ENCODE results near the gene ERC1.

ERC1 gene

GRCh38 chr12:1539135-1539534 lies 548.1 kb downstream of the ERC1 start:
- no peak overlapping the region for H3K4me3 ChIP-seq
- H3K27me3 ChIP-seq, result 0 out of 2 replicates have a peak, but pooled peaks cover 4% of the 10 kb centered on the region
- peaks cover 8% of the 10 kb centered on the region for H4K20me1 ChIP-seq
- peaks cover 18% of the 10 kb centered on the region for H3K4me1 ChIP-seq
- H3K9ac ChIP-seq, result no peak overlapping the region
- no peak overlapping the region for H3K27ac ChIP-seq
- H3K9me3 ChIP-seq, result no peaks in the 10 kb centered on the region
- no peaks in the 10 kb centered on the region for H3K36me3 ChIP-seq
- TF ChIP-seq Cebpa-rat (IDR thresholded peaks at IDR 0.05), result no peak
- H3K4me2 ChIP-seq, result no peak overlapping the region

DNA sequence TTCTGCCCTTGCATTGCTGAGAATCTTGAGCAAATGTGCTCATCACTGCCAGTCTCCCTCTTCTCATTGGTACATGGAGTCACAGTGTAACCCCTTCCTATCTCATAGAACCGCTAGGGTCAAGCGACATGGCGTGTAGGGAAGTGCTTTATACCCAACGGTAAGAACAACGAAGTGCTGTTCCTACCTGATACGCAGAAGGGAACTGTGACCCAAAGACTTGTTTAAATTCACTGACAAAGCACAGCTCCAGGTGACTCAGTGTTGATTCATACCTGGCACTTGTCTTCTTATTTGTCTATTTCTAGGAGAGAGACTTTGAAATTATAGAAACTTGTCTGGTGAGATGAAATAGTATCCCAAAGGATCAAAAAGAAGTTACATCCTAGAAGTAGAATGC lies 549.7 kb downstream of the ERC1 start:
- H3K9ac ChIP-seq, result no peak overlapping the region
- no peak overlapping the region for H3K4me2 ChIP-seq
- no peaks in the 10 kb centered on the region for H3K27me3 ChIP-seq
- H3K27ac ChIP-seq, result no peak overlapping the region
- no peaks in the 10 kb centered on the region for H4K20me1 ChIP-seq
- H3K4me1 ChIP-seq, result peaks cover 8% of the 10 kb centered on the region
- TF ChIP-seq Cebpa-rat (IDR thresholded peaks at IDR 0.05), result no peak
- no peaks in the 10 kb centered on the region for H3K36me3 ChIP-seq
- no peaks in the 10 kb centered on the region for H3K9me3 ChIP-seq
- no peak overlapping the region for H3K4me3 ChIP-seq

- no peak overlapping the region for H3K27ac ChIP-seq
- H4K20me1 ChIP-seq, result no peaks in the 10 kb centered on the region
- no peaks in the 10 kb centered on the region for H3K27me3 ChIP-seq
- H3K9ac ChIP-seq, result no peak overlapping the region
- H3K4me3 ChIP-seq, result no peak overlapping the region
- H3K4me1 ChIP-seq, result peaks cover 6% of the 10 kb centered on the region; the same call in 1 of the 2 replicates
- H3K36me3 ChIP-seq, result no peaks in the 10 kb centered on the region
- H3K9me3 ChIP-seq, result no peaks in the 10 kb centered on the region
- no peak overlapping the region for H3K4me2 ChIP-seq
- TF ChIP-seq Cebpa-rat (IDR thresholded peaks at IDR 0.05), result no peak
These were observed 551.6 kb downstream of the ERC1 start for GRCh38 chr12:1542599-1542998.

DNA sequence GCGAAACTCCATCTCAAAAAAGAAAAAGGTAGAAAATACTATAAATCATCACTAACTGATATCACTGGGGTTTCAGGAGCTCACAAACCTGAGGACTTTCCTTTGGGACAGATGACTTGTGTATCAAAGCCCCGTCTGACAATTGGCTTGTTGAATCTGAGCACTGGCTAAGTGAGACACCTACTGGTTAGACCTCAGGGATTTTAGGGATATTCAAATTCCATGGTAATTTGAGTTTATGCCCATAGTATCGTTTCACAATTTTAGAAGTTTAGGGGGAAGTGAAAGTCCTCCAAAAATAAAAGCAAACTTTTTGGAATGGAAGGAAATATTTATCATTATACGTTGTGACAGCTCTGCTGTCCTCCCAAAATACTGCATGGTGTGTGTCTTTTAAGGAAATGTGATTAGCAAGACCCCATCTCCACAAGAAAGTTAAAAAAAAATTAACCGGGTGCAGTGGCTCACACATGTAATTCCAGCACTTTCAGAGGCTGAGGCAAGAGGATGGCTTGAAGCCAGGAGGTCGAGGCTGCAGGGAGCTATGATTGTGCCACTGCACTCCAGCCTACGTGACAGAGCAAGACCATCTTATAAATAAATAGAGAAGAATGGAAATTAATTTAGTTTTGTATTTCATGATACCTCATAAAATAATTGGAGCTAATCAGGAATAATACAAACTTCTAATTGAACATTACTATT lies 554.1 kb downstream of the ERC1 start:
- H3K27ac ChIP-seq, result no peak overlapping the region
- H3K4me2 ChIP-seq, result 0 out of 2 replicates have a peak overlapping the region, but pooled peaks have one; percentile 11
- TF ChIP-seq Cebpa-rat (IDR thresholded peaks at IDR 0.05), result no peak

More for the DNA sequence above, 554.1 kb downstream of the ERC1 start:
- Histone ChIP-seq H3K4me1 (peaks cover 6% of the 10 kb centered on the region; the same call in 1 of the 2 replicates), H4K20me1 (no peaks in the 10 kb centered on the region), H3K9ac (no peak overlapping the region), H3K36me3 (no peaks in the 10 kb centered on the region), H3K27me3 (no peaks in the 10 kb centered on the region), H3K4me3 (no peak overlapping the region), H3K9me3 (peaks cover 9% of the 10 kb centered on the region)
